Measurements from ENCODE around the gene GPHN. TPM values are rescaled to one million over a fixed set of nuclear protein-coding genes. Genes with fewer than 3 reads are reported as not detected.

GPHN gene
- total RNA-seq, 1 experiment from 2014 or later, result 18.1 TPM

- Mint-ChIP-seq H3K27ac (no peak overlapping the region), H3K4me3 (no peak overlapping the region), H3K4me1 (0 out of 2 replicates have a peak, but pooled peaks cover 7% of the 10 kb centered on the region), H3K27me3 (ENCODE audit: low read depth) (no peaks in the 10 kb centered on the region), H3K36me3 (no peaks in the 10 kb centered on the region), H3K9me3 (peaks cover 3% of the 10 kb centered on the region; the same call in 1 of the 2 replicates)
- ChIA-PET CTCF (interaction anchor here (1.0 to 4.4 kb wide), 4 partner anchors 109 to 192 kb away, joined by 3 to 59 read pairs (median 10); partner anchors contain the start of genes ATP6V1D and EIF2S1), POLR2A (no interaction called here)
- ATAC-seq, result no peak
- DNase-seq (ENCODE audit: low spot score), result no peak
- TF ChIP-seq MYBL2 (CRISPR knock-in tag; IDR thresholded peaks at IDR 0.05) (no peak), E2F1 (CRISPR knock-in tag; IDR thresholded peaks at IDR 0.05) (no peak), ATF1 (CRISPR knock-in tag; IDR thresholded peaks at IDR 0.05) (no peak)
- TF ChIP-seq, protein P1, sequence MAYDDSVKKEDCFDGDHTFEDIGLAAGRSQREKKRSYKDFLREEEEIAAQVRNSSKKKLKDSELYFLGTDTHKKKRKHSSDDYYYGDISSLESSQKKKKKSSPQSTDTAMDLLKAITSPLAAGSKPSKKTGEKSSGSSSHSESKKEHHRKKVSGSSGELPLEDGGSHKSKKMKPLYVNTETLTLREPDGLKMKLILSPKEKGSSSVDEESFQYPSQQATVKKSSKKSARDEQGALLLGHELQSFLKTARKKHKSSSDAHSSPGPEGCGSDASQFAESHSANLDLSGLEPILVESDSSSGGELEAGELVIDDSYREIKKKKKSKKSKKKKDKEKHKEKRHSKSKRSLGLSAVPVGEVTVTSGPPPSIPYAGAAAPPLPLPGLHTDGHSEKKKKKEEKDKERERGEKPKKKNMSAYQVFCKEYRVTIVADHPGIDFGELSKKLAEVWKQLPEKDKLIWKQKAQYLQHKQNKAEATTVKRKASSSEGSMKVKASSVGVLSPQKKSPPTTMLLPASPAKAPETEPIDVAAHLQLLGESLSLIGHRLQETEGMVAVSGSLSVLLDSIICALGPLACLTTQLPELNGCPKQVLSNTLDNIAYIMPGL (CRISPR knock-in tag; IDR thresholded peaks at IDR 0.05), result no peak
These were observed 660.1 kb downstream of the GPHN start for GRCh38 chr14:67168110-67168441.

- Mint-ChIP-seq H3K27ac (no peak overlapping the region), H3K4me3 (no peak overlapping the region), H3K4me1 (0 out of 2 replicates have a peak, but pooled peaks cover 7% of the 10 kb centered on the region), H3K36me3 (no peaks in the 10 kb centered on the region), H3K9me3 (peaks cover 18% of the 10 kb centered on the region), H3K27me3 (ENCODE audit: low read depth) (no peaks in the 10 kb centered on the region)
- ChIA-PET CTCF (no interaction called here), POLR2A (no interaction called here)
- DNase-seq (ENCODE audit: low spot score) (no peak), ATAC-seq (no peak)
- TF ChIP-seq FOXP4 (CRISPR knock-in tag; IDR thresholded peaks at IDR 0.05), result no peak
- no peak for TF ChIP-seq ARID4B (CRISPR knock-in tag; IDR thresholded peaks at IDR 0.05; ENCODE audit: borderline replicate concordance)
- no peak for TF ChIP-seq OVOL2 (CRISPR knock-in tag; IDR thresholded peaks at IDR 0.05; ENCODE audit: borderline replicate concordance)
- no peak for TF ChIP-seq ZNF263 (CRISPR knock-in tag; IDR thresholded peaks at IDR 0.05; ENCODE audit: low read depth)
- no peak for TF ChIP-seq PREB (CRISPR knock-in tag; IDR thresholded peaks at IDR 0.05; ENCODE audit: borderline replicate concordance)
- TF ChIP-seq SMAD4 (CRISPR knock-in tag; IDR thresholded peaks at IDR 0.05), result no peak
- TF ChIP-seq, protein P2, sequence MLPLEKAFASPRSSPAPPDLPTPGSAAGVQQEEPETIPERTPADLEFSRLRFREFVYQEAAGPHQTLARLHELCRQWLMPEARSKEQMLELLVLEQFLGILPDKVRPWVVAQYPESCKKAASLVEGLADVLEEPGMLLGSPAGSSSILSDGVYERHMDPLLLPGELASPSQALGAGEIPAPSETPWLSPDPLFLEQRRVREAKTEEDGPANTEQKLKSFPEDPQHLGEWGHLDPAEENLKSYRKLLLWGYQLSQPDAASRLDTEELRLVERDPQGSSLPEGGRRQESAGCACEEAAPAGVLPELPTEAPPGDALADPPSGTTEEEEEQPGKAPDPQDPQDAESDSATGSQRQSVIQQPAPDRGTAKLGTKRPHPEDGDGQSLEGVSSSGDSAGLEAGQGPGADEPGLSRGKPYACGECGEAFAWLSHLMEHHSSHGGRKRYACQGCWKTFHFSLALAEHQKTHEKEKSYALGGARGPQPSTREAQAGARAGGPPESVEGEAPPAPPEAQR (CRISPR knock-in tag; IDR thresholded peaks at IDR 0.05), result no peak
- TF ChIP-seq, protein P3, sequence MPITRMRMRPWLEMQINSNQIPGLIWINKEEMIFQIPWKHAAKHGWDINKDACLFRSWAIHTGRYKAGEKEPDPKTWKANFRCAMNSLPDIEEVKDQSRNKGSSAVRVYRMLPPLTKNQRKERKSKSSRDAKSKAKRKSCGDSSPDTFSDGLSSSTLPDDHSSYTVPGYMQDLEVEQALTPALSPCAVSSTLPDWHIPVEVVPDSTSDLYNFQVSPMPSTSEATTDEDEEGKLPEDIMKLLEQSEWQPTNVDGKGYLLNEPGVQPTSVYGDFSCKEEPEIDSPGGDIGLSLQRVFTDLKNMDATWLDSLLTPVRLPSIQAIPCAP (CRISPR knock-in tag; IDR thresholded peaks at IDR 0.05), result no peak
- no peak for TF ChIP-seq CREM (CRISPR knock-in tag; IDR thresholded peaks at IDR 0.05)
- no peak for TF ChIP-seq ZNF396 (CRISPR knock-in tag; IDR thresholded peaks at IDR 0.05; ENCODE audit: borderline replicate concordance)
- no peak for TF ChIP-seq SOX15 (CRISPR knock-in tag; IDR thresholded peaks at IDR 0.05)
- TF ChIP-seq, protein P4, sequence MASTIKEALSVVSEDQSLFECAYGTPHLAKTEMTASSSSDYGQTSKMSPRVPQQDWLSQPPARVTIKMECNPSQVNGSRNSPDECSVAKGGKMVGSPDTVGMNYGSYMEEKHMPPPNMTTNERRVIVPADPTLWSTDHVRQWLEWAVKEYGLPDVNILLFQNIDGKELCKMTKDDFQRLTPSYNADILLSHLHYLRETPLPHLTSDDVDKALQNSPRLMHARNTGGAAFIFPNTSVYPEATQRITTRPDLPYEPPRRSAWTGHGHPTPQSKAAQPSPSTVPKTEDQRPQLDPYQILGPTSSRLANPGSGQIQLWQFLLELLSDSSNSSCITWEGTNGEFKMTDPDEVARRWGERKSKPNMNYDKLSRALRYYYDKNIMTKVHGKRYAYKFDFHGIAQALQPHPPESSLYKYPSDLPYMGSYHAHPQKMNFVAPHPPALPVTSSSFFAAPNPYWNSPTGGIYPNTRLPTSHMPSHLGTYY (CRISPR knock-in tag; IDR thresholded peaks at IDR 0.05), result no peak
- TF ChIP-seq FOXK1 (CRISPR knock-in tag; IDR thresholded peaks at IDR 0.05), result no peak
- no peak for TF ChIP-seq RELA (CRISPR knock-in tag; IDR thresholded peaks at IDR 0.05; ENCODE audit: borderline replicate concordance)
- TF ChIP-seq, protein P1 (CRISPR knock-in tag; IDR thresholded peaks at IDR 0.05), result no peak
- no peak for TF ChIP-seq IRF2 (CRISPR knock-in tag; IDR thresholded peaks at IDR 0.05; ENCODE audit: borderline replicate concordance, low read depth)
These were observed 662.7 kb downstream of the GPHN start for GRCh38 chr14:67170660-67171059.
